Measurements from ENCODE around the gene USP22. TPM values are rescaled to one million over a fixed set of nuclear protein-coding genes. Genes with fewer than 3 reads are reported as not detected.

USP22 gene
- total and polyA plus RNA-seq, 7 donors = 46.4 to 287 (median 150) TPM

- no peaks in the 10 kb centered on the region for H3K9me3 ChIP-seq
- WGBS, 3 donors = 57 to 63% (median 58%) methylated on average over 4 of the region's 4 CpGs
- no peak overlapping the region for H3K27ac ChIP-seq
- TF ChIP-seq, protein P1, sequence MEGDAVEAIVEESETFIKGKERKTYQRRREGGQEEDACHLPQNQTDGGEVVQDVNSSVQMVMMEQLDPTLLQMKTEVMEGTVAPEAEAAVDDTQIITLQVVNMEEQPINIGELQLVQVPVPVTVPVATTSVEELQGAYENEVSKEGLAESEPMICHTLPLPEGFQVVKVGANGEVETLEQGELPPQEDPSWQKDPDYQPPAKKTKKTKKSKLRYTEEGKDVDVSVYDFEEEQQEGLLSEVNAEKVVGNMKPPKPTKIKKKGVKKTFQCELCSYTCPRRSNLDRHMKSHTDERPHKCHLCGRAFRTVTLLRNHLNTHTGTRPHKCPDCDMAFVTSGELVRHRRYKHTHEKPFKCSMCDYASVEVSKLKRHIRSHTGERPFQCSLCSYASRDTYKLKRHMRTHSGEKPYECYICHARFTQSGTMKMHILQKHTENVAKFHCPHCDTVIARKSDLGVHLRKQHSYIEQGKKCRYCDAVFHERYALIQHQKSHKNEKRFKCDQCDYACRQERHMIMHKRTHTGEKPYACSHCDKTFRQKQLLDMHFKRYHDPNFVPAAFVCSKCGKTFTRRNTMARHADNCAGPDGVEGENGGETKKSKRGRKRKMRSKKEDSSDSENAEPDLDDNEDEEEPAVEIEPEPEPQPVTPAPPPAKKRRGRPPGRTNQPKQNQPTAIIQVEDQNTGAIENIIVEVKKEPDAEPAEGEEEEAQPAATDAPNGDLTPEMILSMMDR (IDR thresholded peaks at IDR 0.05) = no peak
- no peaks in the 10 kb centered on the region for H3K4me1 ChIP-seq
- H3K27me3 ChIP-seq (ENCODE audit: insufficient read depth in 3 of 3, low read length in 2 of 3) = no peaks in the 10 kb centered on the region
- ATAC-seq (peak in 1 of 4 donors; percentile 45), DNase-seq (no peak)
- H3K36me3 ChIP-seq (ENCODE audit: insufficient read depth in 1 of 2, low read depth in 1 of 2) = no peaks in the 10 kb centered on the region
- no peak overlapping the region for H3K4me3 ChIP-seq
- intact Hi-C loops (cut with DNase I) = no loop called here
Measured at GRCh38 chr17:20970329-20970728, 72.5 kb downstream of the USP22 start.

DNA sequence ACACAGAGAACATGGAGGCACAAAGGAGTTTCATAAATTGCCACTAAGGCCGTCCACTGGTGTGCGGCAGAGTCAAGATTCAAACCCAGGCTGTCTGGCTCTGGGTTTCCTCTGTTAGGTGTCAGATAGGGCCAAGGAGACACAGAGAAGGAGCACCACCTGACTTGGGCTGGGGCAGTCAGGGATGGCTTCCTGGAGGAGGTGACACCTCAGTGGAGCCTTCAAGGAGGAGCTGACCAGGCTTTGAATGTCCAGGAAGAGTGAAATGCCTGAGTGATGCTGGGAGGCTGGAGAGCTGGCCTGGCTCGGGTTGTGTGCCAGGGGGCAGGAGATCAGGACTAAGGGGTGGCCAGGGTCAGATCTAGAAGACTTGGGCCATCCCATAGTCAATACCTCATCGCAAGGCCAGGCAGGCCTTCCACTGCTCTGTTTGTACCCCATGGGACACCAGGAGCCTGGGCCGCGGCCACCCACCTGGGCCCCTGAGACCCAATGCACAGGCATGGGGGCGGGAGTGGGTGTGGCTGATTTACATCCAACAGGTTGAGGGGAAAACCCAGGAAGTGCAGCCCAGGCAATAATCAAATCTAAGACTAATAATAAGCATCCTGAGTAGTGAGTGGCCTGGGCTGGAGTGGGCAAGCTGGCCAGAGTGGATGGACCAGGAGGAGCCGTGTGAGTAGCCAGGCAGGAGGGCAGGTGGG, 73.7 kb downstream of the USP22 start:
- no peaks in the 10 kb centered on the region for H3K36me3 ChIP-seq (ENCODE audit: insufficient read depth in 1 of 2, low read depth in 1 of 2)
- H3K27me3 ChIP-seq (ENCODE audit: insufficient read depth in 3 of 3, low read length in 2 of 3) = no peaks in the 10 kb centered on the region
- H3K4me1 ChIP-seq = no peaks in the 10 kb centered on the region
- WGBS, 3 donors = 89 to 95% (median 93%) methylated on average over 8 of the region's 8 CpGs
- ATAC-seq = no peak
- no peak overlapping the region for H3K4me3 ChIP-seq
- intact Hi-C loops (cut with DNase I) = no loop called here
- no peaks in the 10 kb centered on the region for H3K9me3 ChIP-seq
- no peak overlapping the region for H3K27ac ChIP-seq
- no peak for DNase-seq
- TF ChIP-seq, protein P1 (IDR thresholded peaks at IDR 0.05) = no peak

- Histone ChIP-seq H3K27me3 (ENCODE audit: insufficient read depth in 3 of 3, low read length in 2 of 3) (peaks cover 0 to 6% (median 0%) of the 10 kb centered on the region in 3 donors), H3K27ac (no peak overlapping the region), H3K9me3 (no peaks in the 10 kb centered on the region), H3K36me3 (ENCODE audit: insufficient read depth in 1 of 2, low read depth in 1 of 2) (no peaks in the 10 kb centered on the region), H3K4me3 (no peak overlapping the region), H3K4me1 (no peaks in the 10 kb centered on the region)
- TF ChIP-seq, protein P1 (IDR thresholded peaks at IDR 0.05) = no peak
- ATAC-seq = no peak
- no peak for DNase-seq
- WGBS, 3 donors = 80 to 89% (median 85%) methylated on average over 3 of the region's 3 CpGs
- intact Hi-C loops (cut with DNase I) = no loop called here
Measured at GRCh38 chr17:20967776-20968175, 75.0 kb downstream of the USP22 start.

- H3K9me3 ChIP-seq = no peaks in the 10 kb centered on the region
- TF ChIP-seq, protein P1 (IDR thresholded peaks at IDR 0.05) = no peak
- intact Hi-C loops (cut with DNase I) = no loop called here
- 4 to 11% (median 4%) methylated on average over 2 of the region's 2 CpGs for WGBS, 3 donors
- DNase-seq (no peak), ATAC-seq (no peak)
- H3K27me3 ChIP-seq (ENCODE audit: insufficient read depth in 3 of 3, low read length in 2 of 3) = peaks cover 0 to 6% (median 0%) of the 10 kb centered on the region in 3 donors
- H3K4me1 ChIP-seq = no peaks in the 10 kb centered on the region
- no peaks in the 10 kb centered on the region for H3K36me3 ChIP-seq (ENCODE audit: insufficient read depth in 1 of 2, low read depth in 1 of 2)
- H3K27ac ChIP-seq = no peak overlapping the region
- no peak overlapping the region for H3K4me3 ChIP-seq
Measured at GRCh38 chr17:20966870-20967269, 75.9 kb downstream of the USP22 start.

DNA sequence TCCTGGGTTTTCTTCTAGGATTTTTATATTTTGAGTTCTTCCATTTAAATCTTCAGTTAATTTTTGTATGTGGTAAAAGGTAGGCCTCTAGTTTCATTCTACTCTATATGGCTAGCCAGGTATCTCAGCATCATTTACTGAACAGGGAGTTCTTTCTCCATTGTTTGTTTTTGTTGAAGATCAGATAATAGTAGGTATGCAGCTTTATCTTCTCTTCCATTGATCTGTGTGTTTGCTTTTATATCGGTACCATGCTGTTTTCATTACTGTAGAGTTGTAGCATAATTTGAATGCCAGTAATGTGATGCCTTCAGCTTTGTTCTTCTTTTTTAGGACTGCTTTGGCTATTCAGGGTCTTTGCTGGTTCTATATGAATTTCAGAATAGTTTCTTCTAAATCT, 77.3 kb downstream of the USP22 start:
- Histone ChIP-seq H3K36me3 (ENCODE audit: insufficient read depth in 1 of 2, low read depth in 1 of 2) (no peaks in the 10 kb centered on the region), H3K27me3 (ENCODE audit: insufficient read depth in 3 of 3, low read length in 2 of 3) (peaks cover 0 to 6% (median 0%) of the 10 kb centered on the region in 3 donors), H3K4me1 (no peaks in the 10 kb centered on the region), H3K9me3 (no peaks in the 10 kb centered on the region), H3K4me3 (no peak overlapping the region), H3K27ac (no peak overlapping the region)
- DNase-seq = no peak
- 90 to 92% (median 91%) methylated on average over 1 of the region's 1 CpG for WGBS, 3 donors
- ATAC-seq = no peak
- TF ChIP-seq, protein P1 (IDR thresholded peaks at IDR 0.05) = no peak
- intact Hi-C loops (cut with DNase I) = no loop called here

Data from psoas muscle (tissue), 8 donors.